ENCODE results near the gene AHSP.
"Not testable (repeated sequence)": the region's sequence is repeated elsewhere in the genome, so short reads cannot be mapped to it uniquely, and the experiment has no call there.

AHSP gene

DNA sequence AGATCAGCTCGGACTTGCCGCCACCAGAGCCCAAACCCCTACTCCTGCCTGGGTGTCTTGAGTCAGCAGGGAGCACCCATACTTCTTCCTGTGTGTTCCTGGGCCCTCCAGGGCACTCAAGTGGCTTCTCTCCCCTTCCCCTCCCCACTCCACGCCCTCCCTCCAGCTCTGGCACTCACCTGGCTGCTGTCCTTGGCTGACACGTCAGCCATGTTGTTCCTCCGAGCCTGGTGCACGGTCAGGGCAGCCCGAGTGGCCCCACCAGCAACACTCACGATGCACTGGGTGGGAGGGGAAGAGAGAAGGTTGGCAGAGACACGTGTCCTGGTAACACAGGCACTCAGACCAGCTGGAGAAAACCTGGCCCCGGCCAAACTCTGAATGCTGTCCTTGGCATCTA is 31.0 kb upstream of the AHSP start:
- ChIA-PET POLR2A (no interaction called here), CTCF (interaction anchor here (0.9 to 1.9 kb wide), 2 partner anchors 10 to 36 kb away, joined by 3 to 5 read pairs; no protein-coding TSS in a partner anchor)
- TF ChIP-seq CTCF (IDR thresholded peaks at IDR 0.05; ENCODE audit: control extremely low read depth, extremely low read depth, low read depth, missing control alignments), result no peak
- DNase-seq (ENCODE audit: extremely low spot score), result no peak

DNA sequence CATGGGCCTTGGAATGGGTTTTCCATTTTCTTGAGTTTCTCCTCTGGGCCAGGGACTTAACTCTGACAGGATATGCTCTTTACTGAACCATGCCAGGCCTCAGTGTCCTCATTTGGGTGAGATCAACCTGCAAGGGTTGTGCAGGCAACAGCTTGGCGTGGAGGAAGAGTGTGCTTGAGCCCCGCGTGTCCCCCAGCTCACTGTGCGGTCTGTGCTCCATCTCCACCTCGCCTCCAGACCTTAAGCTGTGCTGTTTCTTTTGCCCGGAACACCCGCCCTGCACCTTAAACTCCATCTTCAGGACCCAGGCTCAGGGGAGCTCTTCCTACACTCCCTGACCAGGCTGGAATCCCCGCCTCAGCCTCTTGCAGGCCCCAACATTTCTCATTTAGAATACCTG is 29.2 kb upstream of the AHSP start:
- no peak for DNase-seq (ENCODE audit: extremely low spot score)
- TF ChIP-seq CTCF (IDR thresholded peaks at IDR 0.05; ENCODE audit: control extremely low read depth, extremely low read depth, low read depth, missing control alignments), result no peak
- CTCF ChIA-PET, result interaction anchor here (0.9 to 3.4 kb wide), 5 partner anchors 9 to 38 kb away, joined by 3 to 9 read pairs (median 3); partner anchors contain the start of genes RUSF1 and SLC5A2
- POLR2A ChIA-PET, result no interaction called here

- ChIA-PET POLR2A (no interaction called here), CTCF (interaction anchor here (1.4 to 3.4 kb wide), 3 partner anchors 8 to 40 kb away, joined by 4 to 9 read pairs (median 8); partner anchors contain the start of genes ARMC5 and RUSF1)
- no peak for DNase-seq (ENCODE audit: extremely low spot score)
- no peak for TF ChIP-seq CTCF (IDR thresholded peaks at IDR 0.05; ENCODE audit: control extremely low read depth, extremely low read depth, low read depth, missing control alignments)
Observed at GRCh38 chr16:31499928-31500327, 27.8 kb upstream of the AHSP start.

GRCh38 chr16:31501226-31501965 is 26.3 kb upstream of the AHSP start:
- DNase-seq (ENCODE audit: extremely low spot score), result no peak
- POLR2A ChIA-PET, result no interaction called here
- TF ChIP-seq CTCF (IDR thresholded peaks at IDR 0.05; ENCODE audit: control extremely low read depth, extremely low read depth, low read depth, missing control alignments), result no peak
- CTCF ChIA-PET, result interaction anchor here (0.9 to 3.4 kb wide), 3 partner anchors 13 to 367 kb away, joined by 3 to 9 read pairs (median 8); partner anchors contain the start of gene ARMC5

DNA sequence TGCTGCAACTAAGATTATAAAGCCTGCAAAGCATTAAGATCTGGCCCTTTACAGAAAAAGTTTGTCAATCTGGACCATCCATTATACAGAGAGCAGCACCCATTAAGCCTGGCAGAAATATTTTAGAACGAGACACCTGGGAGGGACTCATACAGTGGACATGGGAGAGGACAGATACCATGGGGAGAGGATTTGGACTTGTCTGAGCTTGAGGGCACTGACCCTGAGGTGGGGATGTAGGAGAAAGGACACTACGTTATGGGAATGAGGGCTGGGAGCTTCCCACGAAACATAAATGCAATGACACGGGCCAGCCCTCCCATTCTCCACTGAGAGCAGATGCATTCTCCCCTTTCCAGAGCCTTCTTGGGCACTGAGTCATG is 25.7 kb upstream of the AHSP start:
- ChIA-PET POLR2A (no interaction called here), CTCF (interaction anchor here (1.2 to 1.6 kb wide), 2 partner anchors 20 to 22 kb away, joined by 3 read pairs; no protein-coding TSS in a partner anchor)
- TF ChIP-seq CTCF (IDR thresholded peaks at IDR 0.05; ENCODE audit: control extremely low read depth, extremely low read depth, low read depth, missing control alignments), result no peak
- no peak for DNase-seq (ENCODE audit: extremely low spot score)

DNA sequence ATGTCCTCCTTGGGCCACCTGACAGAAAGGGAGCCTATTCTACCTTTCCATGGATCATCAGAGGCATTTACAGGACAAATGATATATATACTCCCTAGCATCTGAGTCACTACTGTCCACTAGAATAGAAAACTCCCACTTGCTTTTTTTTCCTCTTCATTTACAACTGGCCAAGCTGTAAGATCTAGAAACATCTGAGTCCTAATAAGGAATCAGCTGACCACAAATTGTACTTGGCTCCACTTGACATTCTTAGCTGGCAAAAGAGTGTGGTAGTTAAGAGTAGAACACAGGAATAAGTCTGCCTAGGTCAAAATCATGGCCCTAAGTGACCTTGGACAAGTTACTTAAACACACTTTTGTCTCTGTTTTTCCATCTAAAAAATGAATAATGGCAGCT is 24.7 kb upstream of the AHSP start:
- POLR2A ChIA-PET, result no interaction called here
- CTCF ChIA-PET, result interaction anchor here (0.8 to 1.6 kb wide), 5 partner anchors 18 to 362 kb away, joined by 3 to 4 read pairs (median 3); no protein-coding TSS in a partner anchor
- no peak for TF ChIP-seq CTCF (IDR thresholded peaks at IDR 0.05; ENCODE audit: control extremely low read depth, extremely low read depth, low read depth, missing control alignments)
- DNase-seq (ENCODE audit: extremely low spot score), result no peak

- CTCF ChIA-PET, result interaction anchor here (0.7 to 1.6 kb wide), 5 partner anchors 18 to 361 kb away, joined by 3 to 4 read pairs (median 3); partner anchors contain the start of gene ARMC5
- POLR2A ChIA-PET, result not testable (repeated sequence)
Observed at GRCh38 chr16:31503555-31503954, 24.1 kb upstream of the AHSP start.

More at GRCh38 chr16:31503555-31503954, 24.1 kb upstream of the AHSP start:
- DNase-seq (ENCODE audit: extremely low spot score), result not testable (repeated sequence)
